ENCODE measurements around the gene REV1. TPM values are rescaled to one million over a fixed set of nuclear protein-coding genes. Genes with fewer than 3 reads are reported as not detected.

The REV1 gene
- total RNA-seq, 4 donors from 2014 or later = 54.7 to 84.4 (median 68.8) TPM

GRCh38 chr2:99399063-99399462 is 90.8 kb downstream of the REV1 start:
- peaks cover 44 to 82% of the 10 kb centered on the region in 2 donors for H3K36me3 ChIP-seq
- H3K27me3 ChIP-seq = no peaks in the 10 kb centered on the region
- H3K4me3 ChIP-seq (replicated peaks in 1 of 3) = no peak overlapping the region
- TF ChIP-seq POLR2A (IDR thresholded peaks at IDR 0.05) = no peak
- TF ChIP-seq, protein P1, sequence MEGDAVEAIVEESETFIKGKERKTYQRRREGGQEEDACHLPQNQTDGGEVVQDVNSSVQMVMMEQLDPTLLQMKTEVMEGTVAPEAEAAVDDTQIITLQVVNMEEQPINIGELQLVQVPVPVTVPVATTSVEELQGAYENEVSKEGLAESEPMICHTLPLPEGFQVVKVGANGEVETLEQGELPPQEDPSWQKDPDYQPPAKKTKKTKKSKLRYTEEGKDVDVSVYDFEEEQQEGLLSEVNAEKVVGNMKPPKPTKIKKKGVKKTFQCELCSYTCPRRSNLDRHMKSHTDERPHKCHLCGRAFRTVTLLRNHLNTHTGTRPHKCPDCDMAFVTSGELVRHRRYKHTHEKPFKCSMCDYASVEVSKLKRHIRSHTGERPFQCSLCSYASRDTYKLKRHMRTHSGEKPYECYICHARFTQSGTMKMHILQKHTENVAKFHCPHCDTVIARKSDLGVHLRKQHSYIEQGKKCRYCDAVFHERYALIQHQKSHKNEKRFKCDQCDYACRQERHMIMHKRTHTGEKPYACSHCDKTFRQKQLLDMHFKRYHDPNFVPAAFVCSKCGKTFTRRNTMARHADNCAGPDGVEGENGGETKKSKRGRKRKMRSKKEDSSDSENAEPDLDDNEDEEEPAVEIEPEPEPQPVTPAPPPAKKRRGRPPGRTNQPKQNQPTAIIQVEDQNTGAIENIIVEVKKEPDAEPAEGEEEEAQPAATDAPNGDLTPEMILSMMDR (IDR thresholded peaks at IDR 0.05) = no peak
- no peaks in the 10 kb centered on the region for H3K4me1 ChIP-seq
- no peaks in the 10 kb centered on the region for H3K9me3 ChIP-seq
- 92 to 93% methylated on average over 5 of the region's 5 CpGs for WGBS, 2 donors
- no peak overlapping the region for H3K27ac ChIP-seq
- intact Hi-C loops (cut with DNase I) = no loop called here
- no peak for DNase-seq

DNA sequence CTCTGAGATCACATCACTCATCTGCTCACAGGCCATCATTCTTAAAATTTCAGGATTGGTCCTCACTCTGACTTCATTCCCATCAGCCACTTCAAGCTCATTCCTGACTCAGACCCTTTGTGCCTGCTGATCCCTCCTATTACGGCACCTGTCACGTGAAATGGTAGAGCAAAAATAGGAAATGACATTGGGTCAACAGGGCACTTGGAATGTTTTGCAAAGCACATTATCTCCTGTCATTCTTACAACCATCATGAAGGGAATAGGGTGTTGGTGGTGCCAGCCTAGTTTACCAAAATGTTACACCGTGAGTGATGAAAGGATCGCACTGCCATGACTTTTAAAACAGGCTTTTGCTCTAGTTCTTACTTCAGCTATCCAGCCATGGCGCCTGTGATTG is 91.5 kb downstream of the REV1 start:
- intact Hi-C loops (cut with DNase I) = no loop called here
- H3K36me3 ChIP-seq = peaks cover 41 to 80% of the 10 kb centered on the region in 2 donors
- no peak for TF ChIP-seq POLR2A (IDR thresholded peaks at IDR 0.05)
- TF ChIP-seq, protein P1 (IDR thresholded peaks at IDR 0.05) = no peak
- H3K27me3 ChIP-seq = no peaks in the 10 kb centered on the region
- no peak overlapping the region for H3K4me3 ChIP-seq (replicated peaks in 1 of 3)
- 95 to 96% methylated on average over 5 of the region's 5 CpGs for WGBS, 2 donors
- H3K4me1 ChIP-seq = no peaks in the 10 kb centered on the region
- DNase-seq = no peak
- no peak overlapping the region for H3K27ac ChIP-seq
- H3K9me3 ChIP-seq = no peaks in the 10 kb centered on the region

- DNase-seq = no peak
- Histone ChIP-seq H3K27me3 (no peaks in the 10 kb centered on the region), H3K4me1 (no peaks in the 10 kb centered on the region), H3K27ac (no peak overlapping the region), H3K4me3 (replicated peaks in 1 of 3) (no peak overlapping the region), H3K9me3 (no peaks in the 10 kb centered on the region), H3K36me3 (peaks cover 33 to 74% of the 10 kb centered on the region in 2 donors)
- intact Hi-C loops (cut with DNase I) = no loop called here
- TF ChIP-seq, protein P1 (IDR thresholded peaks at IDR 0.05) = no peak
- TF ChIP-seq POLR2A (IDR thresholded peaks at IDR 0.05) = no peak
- WGBS, 2 donors = 92 to 96% methylated on average over 3 of the region's 3 CpGs
Measured at GRCh38 chr2:99397266-99397920, 92.4 kb downstream of the REV1 start.

DNA sequence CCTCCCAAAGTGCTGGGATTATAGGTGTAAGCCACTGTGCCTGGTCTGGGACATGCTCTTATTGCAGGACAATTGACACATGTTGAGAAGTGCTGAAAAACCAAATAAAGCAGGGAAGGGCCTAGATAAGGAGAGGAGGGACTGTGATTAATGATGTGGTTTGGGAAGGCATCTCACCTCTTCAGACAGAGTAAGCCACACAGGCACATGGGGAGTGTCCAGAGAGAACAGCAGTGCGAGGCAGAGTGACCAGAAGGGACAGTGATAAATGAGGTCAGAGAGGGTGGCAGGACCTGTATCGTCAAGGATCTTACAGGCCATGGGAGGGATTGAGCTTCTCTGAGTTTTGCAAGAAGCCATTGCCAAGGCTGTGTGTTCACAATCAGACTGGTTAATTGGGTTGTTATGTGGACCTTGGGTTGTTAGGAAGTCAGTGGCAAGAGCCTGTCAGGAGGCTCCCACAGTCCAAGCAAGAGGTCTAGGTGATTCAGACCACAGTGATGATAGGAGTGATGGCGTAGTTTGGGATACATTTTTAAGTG is 94.2 kb downstream of the REV1 start:
- WGBS, 2 donors = 82 to 91% methylated on average over 3 of the region's 3 CpGs
- no peaks in the 10 kb centered on the region for H3K27me3 ChIP-seq
- H3K27ac ChIP-seq = no peak overlapping the region
- TF ChIP-seq, protein P1 (IDR thresholded peaks at IDR 0.05) = no peak
- no peak for TF ChIP-seq POLR2A (IDR thresholded peaks at IDR 0.05)
- H3K4me3 ChIP-seq (replicated peaks in 1 of 3) = no peak overlapping the region
- DNase-seq = no peak
- no peaks in the 10 kb centered on the region for H3K9me3 ChIP-seq
- peaks cover 27 to 63% of the 10 kb centered on the region in 2 donors for H3K36me3 ChIP-seq
- H3K4me1 ChIP-seq = no peaks in the 10 kb centered on the region
- intact Hi-C loops (cut with DNase I) = no loop called here

DNA sequence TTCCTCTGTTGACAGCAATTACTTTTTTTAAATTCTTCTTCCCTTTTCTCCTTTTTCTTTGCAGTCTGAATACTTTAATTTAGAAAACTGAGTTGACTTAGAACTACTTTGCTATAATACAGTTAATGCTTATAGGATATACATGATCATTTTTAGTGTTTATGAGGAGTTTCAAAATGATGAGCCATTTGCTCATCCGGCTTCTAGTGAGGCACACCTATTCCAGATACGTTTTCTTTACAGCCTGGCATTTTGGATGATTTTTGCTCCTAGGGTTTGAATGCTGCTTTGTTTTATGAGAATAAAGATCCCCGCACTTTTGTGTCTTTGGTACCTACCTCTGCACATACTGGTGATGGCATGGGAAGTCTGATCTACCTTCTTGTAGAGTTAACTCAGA is 99.9 kb downstream of the REV1 start:
- no peak overlapping the region for H3K4me3 ChIP-seq (replicated peaks in 1 of 3)
- intact Hi-C loops (cut with DNase I) = no loop called here

More for the DNA sequence above, 99.9 kb downstream of the REV1 start:
- Histone ChIP-seq H3K27ac (no peak overlapping the region), H3K27me3 (no peaks in the 10 kb centered on the region), H3K9me3 (no peaks in the 10 kb centered on the region), H3K36me3 (peaks cover 9 to 29% of the 10 kb centered on the region in 2 donors), H3K4me1 (no peaks in the 10 kb centered on the region)
- DNase-seq = no peak
- 96 to 99% methylated on average over 3 of the region's 3 CpGs for WGBS, 2 donors
- TF ChIP-seq POLR2A (IDR thresholded peaks at IDR 0.05) = no peak
- TF ChIP-seq, protein P1 (IDR thresholded peaks at IDR 0.05) = no peak

Data from thyroid gland (tissue), 4 donors.